Measurements from ENCODE around the gene SLC8A3. TPM values are rescaled to one million over a fixed set of nuclear protein-coding genes. Genes with fewer than 3 reads are reported as not detected.

Gene SLC8A3
- total and polyA plus RNA-seq, 2 donors (not counting 3 experiments of a cell fraction or from before 2014, with no cell fraction given) = not detected

GRCh38 chr14:70032016-70032415 lies 156.7 kb downstream of the SLC8A3 start:
- Histone ChIP-seq H3K27me3 (ENCODE audit: control insufficient read depth in 2 of 2, insufficient read depth in 2 of 2, low read length in 2 of 2) (no peaks in the 10 kb centered on the region), H3K36me3 (ENCODE audit: control insufficient read depth in 2 of 2, extremely low read depth in 1 of 2, insufficient read depth in 2 of 2, low read length in 2 of 2) (no peaks in the 10 kb centered on the region), H3K79me2 (ENCODE audit: control insufficient read depth, insufficient read depth, low read length) (no peaks in the 10 kb centered on the region), H2AFZ (ENCODE audit: low read depth, low read length) (no peak overlapping the region), H3K4me3 (replicated peaks in 1 of 3; ENCODE audit: insufficient read depth in 1 of 3, low read depth in 1 of 3, low read length in 3 of 3) (no peak overlapping the region), H4K20me1 (replicated peaks; ENCODE audit: control insufficient read depth, extremely low read depth, insufficient read depth, low read length) (no peaks in the 10 kb centered on the region), H3K4me1 (ENCODE audit: control insufficient read depth, extremely low read depth, insufficient read depth, low read length) (no peaks in the 10 kb centered on the region), H3K9ac (replicated peaks; ENCODE audit: extremely low read depth, insufficient read depth, low read length) (no peak overlapping the region), H3K9me3 (replicated peaks; ENCODE audit: control insufficient read depth, insufficient read depth, low read length) (no peaks in the 10 kb centered on the region), H3K27ac (ENCODE audit: insufficient read depth, low read depth, low read length) (no peak overlapping the region), H3K4me2 (ENCODE audit: insufficient read depth, low read length) (no peak overlapping the region), H3K9me1 (replicated peaks; ENCODE audit: control insufficient read depth, extremely low read depth, insufficient read depth, low read length) (no peaks in the 10 kb centered on the region)
- dilution Hi-C loops (cut with MboI; ENCODE audit: extremely low pct_ligation_motif_present, low sequenced_read_pairs) = no loop called here
- FAIRE-seq = no peak
- no TSS peak for BruUV-seq (replicated peaks)
- DNase-seq (ENCODE audit: low read depth, low spot score) = no peak
- intact Hi-C loops (cut with micrococcal nuclease) = no loop called here
- POLR2A ChIA-PET = no interaction called here
- no peak for TF ChIP-seq JUN (IDR thresholded peaks at IDR 0.05; ENCODE audit: borderline replicate concordance, insufficient read depth, insufficient read length, low read depth)
- TF ChIP-seq EZH2 (IDR thresholded peaks at IDR 0.05; ENCODE audit: borderline replicate concordance, low read depth, low read length, severe bottlenecking) = no peak
- TF ChIP-seq CTCF (IDR thresholded peaks at IDR 0.05; ENCODE audit: extremely low read depth in 1 of 2, insufficient read depth in 1 of 2, low read depth in 1 of 2, low read length in 2 of 2) = no peak
- TF ChIP-seq MYC (IDR thresholded peaks at IDR 0.05; ENCODE audit: low read depth, low read length) = no peak
- no peak for TF ChIP-seq FOS (IDR thresholded peaks at IDR 0.05; ENCODE audit: borderline replicate concordance, insufficient read depth, low read length)
- no peak for TF ChIP-seq POLR2A (IDR thresholded peaks at IDR 0.05; ENCODE audit: low read depth, low read length)
- TF ChIP-seq, protein P1, sequence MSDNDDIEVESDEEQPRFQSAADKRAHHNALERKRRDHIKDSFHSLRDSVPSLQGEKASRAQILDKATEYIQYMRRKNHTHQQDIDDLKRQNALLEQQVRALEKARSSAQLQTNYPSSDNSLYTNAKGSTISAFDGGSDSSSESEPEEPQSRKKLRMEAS (IDR thresholded peaks at IDR 0.05; ENCODE audit: insufficient read depth, insufficient read length) = no peak
- TF ChIP-seq GATA2 (IDR thresholded peaks at IDR 0.05; ENCODE audit: insufficient read depth, insufficient read length, low read depth, low read length) = no peak
- no peak for TF ChIP-seq POLR2AphosphoS5 (IDR thresholded peaks at IDR 0.05; ENCODE audit: insufficient read depth, low read depth, low read length)
- CTCF ChIA-PET = interaction anchor here (0.6 to 1.4 kb wide), 5 partner anchors 12 to 301 kb away, joined by 3 to 5 read pairs (median 3); no protein-coding TSS in a partner anchor

Measured in endothelial cell of umbilical vein (primary cell).